Astrocyte (in vitro differentiated cells and primary cell): ENCODE results near the gene PER1.

Experiments
- EZH2 ChIP-seq: IDR thresholded peaks from 2 replicates; pipeline ENCODE4 v1.6.1; 2012; ENCODE audit warnings: mild to moderate bottlenecking, low read length, inconsistent platforms; ENCODE audit not compliant: insufficient read depth
- TF ChIP-seq, protein P1 (sequence below): IDR thresholded peaks from 2 replicates; pipeline ENCODE4 v1.5.1; 2011; ENCODE audit warnings: low read depth, mild to moderate bottlenecking, inconsistent platforms, low read length, moderate library complexity; ENCODE audit not compliant: insufficient read depth

GRCh38 chr17:8173871-8174322 lies 21.7 kb upstream of the PER1 start:
- TF ChIP-seq, protein P1, sequence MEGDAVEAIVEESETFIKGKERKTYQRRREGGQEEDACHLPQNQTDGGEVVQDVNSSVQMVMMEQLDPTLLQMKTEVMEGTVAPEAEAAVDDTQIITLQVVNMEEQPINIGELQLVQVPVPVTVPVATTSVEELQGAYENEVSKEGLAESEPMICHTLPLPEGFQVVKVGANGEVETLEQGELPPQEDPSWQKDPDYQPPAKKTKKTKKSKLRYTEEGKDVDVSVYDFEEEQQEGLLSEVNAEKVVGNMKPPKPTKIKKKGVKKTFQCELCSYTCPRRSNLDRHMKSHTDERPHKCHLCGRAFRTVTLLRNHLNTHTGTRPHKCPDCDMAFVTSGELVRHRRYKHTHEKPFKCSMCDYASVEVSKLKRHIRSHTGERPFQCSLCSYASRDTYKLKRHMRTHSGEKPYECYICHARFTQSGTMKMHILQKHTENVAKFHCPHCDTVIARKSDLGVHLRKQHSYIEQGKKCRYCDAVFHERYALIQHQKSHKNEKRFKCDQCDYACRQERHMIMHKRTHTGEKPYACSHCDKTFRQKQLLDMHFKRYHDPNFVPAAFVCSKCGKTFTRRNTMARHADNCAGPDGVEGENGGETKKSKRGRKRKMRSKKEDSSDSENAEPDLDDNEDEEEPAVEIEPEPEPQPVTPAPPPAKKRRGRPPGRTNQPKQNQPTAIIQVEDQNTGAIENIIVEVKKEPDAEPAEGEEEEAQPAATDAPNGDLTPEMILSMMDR, result no peak
- no peak for TF ChIP-seq EZH2
